ENCODE results near the gene PCBP3.

The PCBP3 gene

GRCh38 chr21:45841033-45841432 is 197.5 kb downstream of the PCBP3 start:
- TF ChIP-seq, protein P1, sequence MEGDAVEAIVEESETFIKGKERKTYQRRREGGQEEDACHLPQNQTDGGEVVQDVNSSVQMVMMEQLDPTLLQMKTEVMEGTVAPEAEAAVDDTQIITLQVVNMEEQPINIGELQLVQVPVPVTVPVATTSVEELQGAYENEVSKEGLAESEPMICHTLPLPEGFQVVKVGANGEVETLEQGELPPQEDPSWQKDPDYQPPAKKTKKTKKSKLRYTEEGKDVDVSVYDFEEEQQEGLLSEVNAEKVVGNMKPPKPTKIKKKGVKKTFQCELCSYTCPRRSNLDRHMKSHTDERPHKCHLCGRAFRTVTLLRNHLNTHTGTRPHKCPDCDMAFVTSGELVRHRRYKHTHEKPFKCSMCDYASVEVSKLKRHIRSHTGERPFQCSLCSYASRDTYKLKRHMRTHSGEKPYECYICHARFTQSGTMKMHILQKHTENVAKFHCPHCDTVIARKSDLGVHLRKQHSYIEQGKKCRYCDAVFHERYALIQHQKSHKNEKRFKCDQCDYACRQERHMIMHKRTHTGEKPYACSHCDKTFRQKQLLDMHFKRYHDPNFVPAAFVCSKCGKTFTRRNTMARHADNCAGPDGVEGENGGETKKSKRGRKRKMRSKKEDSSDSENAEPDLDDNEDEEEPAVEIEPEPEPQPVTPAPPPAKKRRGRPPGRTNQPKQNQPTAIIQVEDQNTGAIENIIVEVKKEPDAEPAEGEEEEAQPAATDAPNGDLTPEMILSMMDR (IDR thresholded peaks at IDR 0.05; ENCODE audit: low read depth, low read length, missing control alignments) = no peak
- DNase-seq (ENCODE audit: extremely low read depth, low read depth) = no peak
- H3K4me3 ChIP-seq (replicated peaks; ENCODE audit: low read depth, low read length) = no peak overlapping the region

DNA sequence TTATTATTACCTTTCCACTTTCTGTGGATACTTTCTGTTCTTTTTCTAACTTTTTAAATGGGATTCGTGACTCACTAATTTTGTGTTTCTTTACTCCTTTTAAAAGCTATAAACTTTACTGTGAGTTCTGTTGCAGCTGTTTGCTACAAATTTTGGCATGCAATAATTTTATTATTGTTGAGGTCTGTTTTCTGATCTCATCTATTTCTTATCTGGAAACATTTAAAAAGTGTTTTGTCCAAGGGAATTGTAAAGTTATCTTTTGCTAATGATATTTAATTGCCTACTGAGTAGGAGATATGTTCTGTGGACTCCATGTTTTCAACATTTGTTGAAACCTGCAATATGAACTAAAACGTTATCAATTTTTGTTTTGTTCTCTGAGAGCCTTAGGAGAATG is 199.9 kb downstream of the PCBP3 start:
- DNase-seq (ENCODE audit: extremely low read depth, low read depth) = no peak
- H3K4me3 ChIP-seq (replicated peaks; ENCODE audit: low read depth, low read length) = no peak overlapping the region
- TF ChIP-seq, protein P1 (IDR thresholded peaks at IDR 0.05; ENCODE audit: low read depth, low read length, missing control alignments) = no peak

GRCh38 chr21:45844181-45844580 is 200.7 kb downstream of the PCBP3 start:
- TF ChIP-seq, protein P1 (IDR thresholded peaks at IDR 0.05; ENCODE audit: low read depth, low read length, missing control alignments) = no peak
- DNase-seq (ENCODE audit: extremely low read depth, low read depth) = no peak
- H3K4me3 ChIP-seq (replicated peaks; ENCODE audit: low read depth, low read length) = no peak overlapping the region

DNA sequence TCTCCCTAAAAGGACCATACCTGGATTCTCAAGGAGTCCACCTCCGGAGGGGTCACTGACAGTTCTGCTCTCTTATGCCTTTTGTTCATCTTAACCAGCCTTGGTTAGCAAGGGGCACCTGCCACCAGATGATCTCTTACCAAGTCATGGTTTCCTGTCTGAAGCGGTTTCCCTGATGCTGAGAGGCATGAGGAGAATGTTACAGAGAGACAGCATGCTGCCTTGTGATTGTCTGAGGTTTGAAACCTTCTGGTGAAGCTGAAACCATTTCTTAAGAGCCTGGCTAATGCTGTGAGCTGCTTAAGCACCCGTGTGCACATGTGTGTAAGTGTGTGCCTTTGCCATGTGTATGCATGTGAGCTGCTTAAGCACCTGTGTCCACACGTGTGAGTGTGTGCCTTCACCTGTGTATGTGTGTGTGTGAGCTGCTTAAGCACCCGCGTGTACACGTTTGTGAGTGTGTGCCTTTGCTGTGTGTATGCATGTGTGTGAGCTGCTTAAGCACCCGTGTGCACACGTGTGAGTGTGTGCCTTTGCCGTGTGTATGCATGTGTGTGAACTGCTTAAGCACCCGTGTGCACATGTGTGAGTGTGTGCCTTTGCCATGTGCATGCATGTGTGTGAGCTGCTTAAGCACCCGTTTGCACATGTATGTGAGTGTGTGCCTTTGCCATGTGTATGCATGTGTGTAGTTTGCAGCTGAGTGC is 201.7 kb downstream of the PCBP3 start:
- no peak overlapping the region for H3K4me3 ChIP-seq (replicated peaks; ENCODE audit: low read depth, low read length)
- TF ChIP-seq, protein P1 (IDR thresholded peaks at IDR 0.05; ENCODE audit: low read depth, low read length, missing control alignments) = no peak
- no peak for DNase-seq (ENCODE audit: extremely low read depth, low read depth)

- TF ChIP-seq, protein P1 (IDR thresholded peaks at IDR 0.05; ENCODE audit: low read depth, low read length, missing control alignments) = no peak
- H3K4me3 ChIP-seq (replicated peaks; ENCODE audit: low read depth, low read length) = no peak overlapping the region
- no peak for DNase-seq (ENCODE audit: extremely low read depth, low read depth)
Observed at GRCh38 chr21:45845770-45846090, 202.2 kb downstream of the PCBP3 start.

GRCh38 chr21:45846373-45847160 is 203.0 kb downstream of the PCBP3 start:
- TF ChIP-seq, protein P1 (IDR thresholded peaks at IDR 0.05; ENCODE audit: low read depth, low read length, missing control alignments) = no peak
- no peak for DNase-seq (ENCODE audit: extremely low read depth, low read depth)
- no peak overlapping the region for H3K4me3 ChIP-seq (replicated peaks; ENCODE audit: low read depth, low read length)

All from HFF-Myc (cell line).